ENCODE data around the gene MAP3K6. TPM values are rescaled to one million over a fixed set of nuclear protein-coding genes. Genes with fewer than 3 reads are reported as not detected.
A peak's percentile ranks its signal among the peaks of the same experiment; 100 is the strongest.

The MAP3K6 gene
- 8.6 and 12.0 TPM in 2 replicates for total RNA-seq

- no peak for DNase-seq (ENCODE audit: low read depth)
- no peaks in the 10 kb centered on the region for H3K27me3 ChIP-seq (ENCODE audit: control insufficient read depth, insufficient read depth, low read length)
- peak within 1 kb of the TSS; percentile 75 for H3K4me3 ChIP-seq (ENCODE audit: low read depth, low read length)
- peak; percentile 1 for TF ChIP-seq CTCF (IDR thresholded peaks at IDR 0.05; ENCODE audit: insufficient read depth, low read length, poor library complexity, severe bottlenecking)
- H3K36me3 ChIP-seq (ENCODE audit: control insufficient read depth, insufficient read depth, low read length) = peaks cover 1% of the 10 kb centered on the region
Measured at GRCh38 chr1:27366411-27367159, at the start of gene MAP3K6. MAP3K6 (minus strand) TSS chr1:27366961; CDS start chr1:27366597, 364 bp downstream.

GRCh38 chr1:27414091-27414490, 47.3 kb upstream of the MAP3K6 start:
- Histone ChIP-seq H3K4me3 (ENCODE audit: low read depth, low read length) (no peak overlapping the region), H3K27me3 (ENCODE audit: control insufficient read depth, insufficient read depth, low read length) (no peaks in the 10 kb centered on the region), H3K36me3 (ENCODE audit: control insufficient read depth, insufficient read depth, low read length) (peaks cover 6% of the 10 kb centered on the region)
- DNase-seq (ENCODE audit: low read depth) = no peak
- TF ChIP-seq CTCF (IDR thresholded peaks at IDR 0.05; ENCODE audit: insufficient read depth, low read length, poor library complexity, severe bottlenecking) = no peak

GRCh38 chr1:27413004-27413403, 46.2 kb upstream of the MAP3K6 start:
- Histone ChIP-seq H3K27me3 (ENCODE audit: control insufficient read depth, insufficient read depth, low read length) (no peaks in the 10 kb centered on the region), H3K4me3 (ENCODE audit: low read depth, low read length) (no peak overlapping the region), H3K36me3 (ENCODE audit: control insufficient read depth, insufficient read depth, low read length) (peaks cover 7% of the 10 kb centered on the region)
- no peak for DNase-seq (ENCODE audit: low read depth)
- TF ChIP-seq CTCF (IDR thresholded peaks at IDR 0.05; ENCODE audit: insufficient read depth, low read length, poor library complexity, severe bottlenecking) = no peak

- Histone ChIP-seq H3K36me3 (ENCODE audit: control insufficient read depth, insufficient read depth, low read length) (peaks cover 7% of the 10 kb centered on the region), H3K27me3 (ENCODE audit: control insufficient read depth, insufficient read depth, low read length) (no peaks in the 10 kb centered on the region), H3K4me3 (ENCODE audit: low read depth, low read length) (no peak overlapping the region)
- no peak for TF ChIP-seq CTCF (IDR thresholded peaks at IDR 0.05; ENCODE audit: insufficient read depth, low read length, poor library complexity, severe bottlenecking)
- DNase-seq (ENCODE audit: low read depth) = no peak
Measured at GRCh38 chr1:27412502-27412901, 45.7 kb upstream of the MAP3K6 start.

GRCh38 chr1:27410709-27411108, 43.9 kb upstream of the MAP3K6 start:
- TF ChIP-seq CTCF (IDR thresholded peaks at IDR 0.05; ENCODE audit: insufficient read depth, low read length, poor library complexity, severe bottlenecking) = no peak
- H3K27me3 ChIP-seq (ENCODE audit: control insufficient read depth, insufficient read depth, low read length) = no peaks in the 10 kb centered on the region
- H3K4me3 ChIP-seq (ENCODE audit: low read depth, low read length) = no peak overlapping the region
- DNase-seq (ENCODE audit: low read depth) = no peak
- peaks cover 7% of the 10 kb centered on the region for H3K36me3 ChIP-seq (ENCODE audit: control insufficient read depth, insufficient read depth, low read length)

- no peak overlapping the region for H3K4me3 ChIP-seq (ENCODE audit: low read depth, low read length)
- no peaks in the 10 kb centered on the region for H3K27me3 ChIP-seq (ENCODE audit: control insufficient read depth, insufficient read depth, low read length)
- no peak for TF ChIP-seq CTCF (IDR thresholded peaks at IDR 0.05; ENCODE audit: insufficient read depth, low read length, poor library complexity, severe bottlenecking)
- peaks cover 7% of the 10 kb centered on the region for H3K36me3 ChIP-seq (ENCODE audit: control insufficient read depth, insufficient read depth, low read length)
- no peak for DNase-seq (ENCODE audit: low read depth)
Measured at GRCh38 chr1:27409669-27410068, 42.9 kb upstream of the MAP3K6 start.

Measured in kidney epithelial cell (primary cell).